Right kidney (tissue), 1 donor: ENCODE data around the gene TMEM92.
A peak's percentile ranks its signal among the peaks of the same experiment; 100 is the strongest.
"Not testable (repeated sequence)": the region's sequence is repeated elsewhere in the genome, so short reads cannot be mapped to it uniquely, and the experiment has no call there.

ENCODE experiments used
- DNase-seq: peaks from one replicate; pipeline ENCODE4 v3.0.0-alpha.2; 2016

TMEM92 gene

DNA sequence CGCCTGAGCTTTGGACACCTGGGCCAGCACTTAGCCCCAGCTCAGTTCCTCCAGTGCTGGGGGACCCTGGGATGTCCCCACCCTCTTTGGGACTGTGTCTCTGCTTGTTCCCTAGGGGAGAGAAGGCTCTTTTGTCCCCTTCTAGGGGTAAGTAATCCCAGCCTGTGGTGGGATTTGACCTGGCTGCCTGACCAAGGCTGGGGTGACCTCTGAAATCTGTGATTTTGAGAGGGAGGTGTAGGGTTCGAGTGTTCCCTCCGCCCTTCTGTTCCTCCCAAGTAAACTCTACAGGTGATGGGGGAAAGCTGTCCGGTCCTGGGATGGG lies 593 bp downstream of the TMEM92 start:
- no peak for DNase-seq

DNA sequence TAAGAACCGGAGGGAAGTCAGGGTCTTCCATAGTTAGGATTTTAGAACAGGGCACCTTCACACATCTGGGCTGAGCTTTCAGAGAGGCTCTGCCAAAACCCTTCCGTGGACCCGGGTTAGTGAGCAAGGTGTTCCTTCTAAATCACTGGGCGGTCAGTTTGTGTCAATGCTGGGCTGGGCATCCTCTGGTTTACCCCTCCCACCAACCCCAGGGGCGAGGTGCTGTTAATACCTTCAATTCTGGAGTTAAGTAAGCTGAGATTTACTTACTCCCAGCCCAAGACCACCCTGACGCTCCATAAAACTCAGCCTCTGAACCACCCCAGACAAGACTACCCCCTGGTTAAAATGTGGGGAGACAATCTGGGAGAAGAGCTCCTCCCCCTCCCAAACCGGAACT lies 1.0 kb downstream of the TMEM92 start:
- no peak for DNase-seq

DNA sequence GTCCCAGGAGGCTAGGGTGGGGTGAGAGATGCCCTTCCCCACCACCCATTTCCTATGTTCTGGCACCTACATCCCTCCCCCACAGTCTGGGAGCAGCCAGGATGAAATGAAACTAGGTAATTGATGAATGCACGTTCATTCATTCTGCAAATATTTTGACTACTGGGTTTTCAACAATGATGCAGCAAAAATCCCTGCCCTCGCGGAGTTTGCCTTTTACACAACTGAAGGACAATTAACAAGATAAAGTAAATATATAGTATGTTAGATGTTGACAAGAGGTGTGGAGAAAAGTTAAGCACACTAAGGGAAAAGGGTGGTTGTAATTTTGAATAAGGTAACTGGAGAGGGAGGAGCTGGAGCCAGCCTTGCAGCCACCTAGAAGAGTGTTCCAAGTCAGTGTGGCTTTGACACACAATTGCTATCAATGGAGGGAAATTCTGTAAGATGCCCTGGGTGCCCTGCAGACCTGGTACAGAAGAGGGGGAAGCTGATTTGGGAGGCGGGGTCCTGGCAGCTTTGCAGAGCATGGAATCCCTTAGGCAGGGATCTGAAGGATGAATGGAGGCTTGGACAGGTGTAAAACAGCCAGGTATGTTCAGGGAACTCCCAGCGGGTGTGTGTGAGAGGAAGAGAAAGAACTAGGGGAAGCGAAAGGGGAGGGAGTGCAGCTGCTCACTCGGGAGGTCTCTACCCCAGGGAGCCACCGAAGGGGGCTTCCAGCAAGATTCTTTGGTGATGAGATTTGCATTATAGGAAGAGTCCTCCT lies 2.5 kb downstream of the TMEM92 start:
- no peak for DNase-seq

DNA sequence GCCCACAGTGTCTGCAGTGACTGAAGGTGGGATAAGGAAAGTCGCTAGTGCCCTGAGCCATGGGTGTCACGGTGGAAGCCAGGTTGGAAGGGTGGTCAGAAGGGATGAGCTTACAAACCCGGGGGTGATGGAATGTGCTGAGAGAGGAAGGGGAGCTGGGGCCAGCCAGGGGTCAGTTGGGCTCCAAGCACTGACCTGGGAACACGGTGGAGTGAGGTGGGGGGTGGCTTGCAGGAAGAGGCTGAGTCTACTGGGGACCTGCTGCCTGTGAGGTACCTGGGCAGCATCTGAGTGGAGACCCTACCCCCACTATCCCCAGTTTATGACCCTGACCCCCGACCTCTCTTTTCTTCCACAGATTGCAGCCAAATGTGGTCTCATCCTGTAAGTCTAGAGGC lies 3.1 kb downstream of the TMEM92 start:
- no peak for DNase-seq

DNA sequence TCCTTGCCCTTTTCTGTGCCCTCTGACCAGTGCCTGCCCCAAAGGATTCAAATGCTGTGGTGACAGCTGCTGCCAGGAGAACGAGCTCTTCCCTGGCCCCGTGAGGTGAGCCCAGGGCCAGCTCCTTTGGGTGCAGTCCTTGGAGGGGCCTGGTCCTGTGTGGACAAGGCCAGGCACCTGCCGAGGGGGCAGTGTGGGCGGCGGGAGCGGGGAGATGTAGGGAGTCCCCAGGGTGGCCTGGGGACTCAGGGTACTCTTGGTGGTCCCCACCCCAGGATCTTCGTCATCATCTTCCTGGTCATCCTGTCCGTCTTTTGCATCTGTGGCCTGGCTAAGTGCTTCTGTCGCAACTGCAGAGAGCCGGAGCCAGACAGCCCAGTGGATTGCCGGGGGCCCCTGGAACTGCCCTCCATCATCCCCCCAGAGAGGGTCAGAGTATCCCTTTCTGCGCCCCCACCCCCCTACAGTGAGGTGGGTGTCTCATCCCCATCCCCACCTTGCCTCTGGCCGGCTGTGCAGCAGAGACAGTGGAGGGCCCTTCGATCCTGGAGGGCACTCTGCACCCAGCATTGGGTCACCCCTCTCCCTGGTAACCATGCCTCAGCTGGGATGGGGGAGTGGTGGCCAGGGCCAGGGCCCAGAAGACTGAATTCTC lies 4.4 kb downstream of the TMEM92 start:
- no peak for DNase-seq

DNA sequence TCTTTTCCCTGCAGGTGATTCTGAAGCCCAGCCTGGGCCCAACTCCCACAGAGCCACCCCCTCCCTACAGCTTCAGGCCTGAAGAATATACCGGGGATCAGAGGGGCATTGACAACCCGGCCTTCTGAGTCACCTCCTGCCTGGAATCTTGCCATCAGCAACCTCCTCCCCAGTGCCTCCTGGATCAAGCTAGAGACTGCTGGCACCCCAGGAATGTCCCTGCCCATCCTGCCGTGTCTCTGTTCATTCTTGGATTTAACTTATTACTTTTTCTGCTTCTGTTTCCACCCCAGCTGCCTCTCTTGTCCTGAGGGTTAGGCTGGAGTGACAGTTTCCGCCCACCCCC lies 4.9 kb downstream of the TMEM92 start:
- DNase-seq: no peak

DNA sequence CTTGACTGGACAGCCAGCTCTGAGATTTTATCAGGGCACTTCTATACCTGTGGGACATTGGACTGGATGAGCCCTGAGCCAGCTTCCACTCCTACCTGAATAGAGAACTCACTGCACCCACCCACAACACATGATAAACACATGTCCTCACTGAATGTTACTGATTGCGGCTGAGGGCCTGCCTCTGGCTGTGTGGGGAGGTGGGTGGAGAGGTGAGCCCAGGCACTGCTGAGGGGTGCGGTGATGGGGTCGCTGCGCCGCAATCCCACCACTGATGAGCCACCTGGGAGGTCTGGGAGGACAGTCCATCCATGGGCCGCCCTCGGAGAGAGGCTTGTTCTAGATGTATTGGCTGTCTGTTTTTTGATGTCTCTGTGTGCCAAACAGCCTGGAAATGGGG lies 5.4 kb downstream of the TMEM92 start:
- no peak for DNase-seq

DNA sequence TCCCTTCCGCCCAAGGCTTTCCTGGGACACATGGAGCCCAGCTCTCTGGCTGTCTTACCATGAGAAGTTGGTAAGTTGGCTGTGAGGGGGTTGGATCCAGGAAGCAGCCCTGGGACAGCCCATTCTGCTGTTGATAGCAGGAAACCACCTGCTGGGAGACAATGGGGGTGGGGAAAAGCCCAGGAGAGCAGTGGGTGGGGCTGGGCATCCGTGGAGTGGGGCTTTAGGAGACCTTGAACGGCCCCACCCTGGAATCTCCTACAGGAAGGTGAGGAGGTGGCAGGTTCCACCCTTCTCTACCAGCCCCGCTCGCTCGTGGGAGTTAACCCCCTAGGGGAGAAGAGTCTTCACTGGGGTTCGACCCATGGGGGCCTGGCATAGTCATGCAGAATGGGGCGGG lies 5.8 kb downstream of the TMEM92 start:
- no peak for DNase-seq

DNA sequence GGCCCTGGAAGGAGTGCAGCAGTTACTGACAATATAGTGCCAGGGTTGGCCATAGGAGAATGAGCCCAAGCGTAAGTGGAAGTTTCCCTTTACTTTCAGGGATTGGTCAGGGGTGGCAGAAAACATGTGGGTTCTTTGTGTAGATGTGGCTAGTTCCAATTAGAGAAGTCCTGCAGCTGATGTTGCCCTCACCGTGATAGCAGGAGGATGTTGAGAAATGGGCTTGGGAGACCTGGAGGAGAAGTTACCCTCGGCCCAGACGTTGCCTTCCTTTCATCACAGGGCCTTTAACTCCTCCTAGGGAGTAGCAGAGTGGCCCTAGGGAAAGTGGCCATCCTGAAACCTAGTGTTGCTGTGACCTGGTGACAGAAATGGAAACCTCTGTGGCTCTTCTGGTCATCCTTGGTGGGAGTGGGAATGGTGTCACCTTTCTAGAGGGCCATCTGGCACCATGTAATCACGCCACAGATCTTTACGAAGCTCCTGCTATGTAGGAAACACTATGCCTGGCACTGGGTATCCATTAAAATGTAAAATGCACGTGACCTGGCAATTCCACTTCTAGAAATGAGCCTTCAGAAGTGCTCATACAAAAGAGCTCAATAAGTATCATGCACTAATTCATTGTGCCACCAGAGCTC lies 6.7 kb downstream of the TMEM92 start:
- DNase-seq: no peak

DNA sequence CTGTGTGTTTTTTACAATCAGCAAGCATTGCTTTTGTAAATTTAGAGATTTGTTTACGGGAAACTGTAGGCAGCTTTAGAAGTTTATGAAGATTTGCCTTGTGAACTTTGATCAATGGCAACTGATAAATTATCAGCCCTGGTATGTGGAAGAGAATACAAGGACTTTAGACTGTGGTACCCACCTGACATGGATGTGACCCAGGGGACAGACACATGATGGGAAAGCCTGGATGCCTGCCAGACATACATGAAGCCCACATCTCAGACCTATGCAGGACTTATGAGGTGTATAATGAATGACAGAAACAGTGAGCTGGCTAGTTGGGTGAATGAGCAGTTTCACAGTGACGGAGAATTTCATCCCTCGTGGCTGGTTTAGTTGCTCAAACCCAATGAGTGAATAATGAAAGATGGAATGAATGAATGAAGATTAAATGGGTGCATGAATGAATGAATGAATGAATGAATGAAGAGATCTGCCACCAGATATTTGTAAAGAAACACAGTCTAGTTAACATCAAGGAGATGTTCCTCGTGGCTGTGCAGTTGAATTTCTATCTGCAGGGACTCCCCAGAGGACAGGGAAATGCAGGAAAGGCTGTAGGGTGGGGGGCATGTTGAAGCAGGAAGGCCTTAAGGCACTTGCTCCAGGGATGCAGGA lies 7.6 kb downstream of the TMEM92 start:
- no peak for DNase-seq

DNA sequence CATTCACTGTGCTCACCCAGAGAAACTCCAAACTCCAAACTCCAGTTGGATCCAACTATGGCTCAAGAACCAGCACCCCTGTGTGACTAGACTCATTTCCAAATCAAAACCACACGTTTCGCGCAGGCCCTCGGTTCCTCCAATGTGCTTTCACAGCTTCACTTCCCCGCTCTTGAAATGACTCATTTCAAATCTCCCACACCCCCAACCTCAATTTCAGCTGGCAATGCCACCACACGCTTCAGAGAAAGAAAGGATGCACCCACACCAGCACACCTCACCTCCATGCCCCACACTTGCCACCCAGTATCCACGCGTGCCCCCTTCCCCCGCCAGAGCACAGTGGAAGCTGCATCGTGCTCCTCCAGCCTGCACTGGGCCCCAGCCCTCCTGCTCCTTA lies 9.0 kb downstream of the TMEM92 start:
- no peak for DNase-seq

DNA sequence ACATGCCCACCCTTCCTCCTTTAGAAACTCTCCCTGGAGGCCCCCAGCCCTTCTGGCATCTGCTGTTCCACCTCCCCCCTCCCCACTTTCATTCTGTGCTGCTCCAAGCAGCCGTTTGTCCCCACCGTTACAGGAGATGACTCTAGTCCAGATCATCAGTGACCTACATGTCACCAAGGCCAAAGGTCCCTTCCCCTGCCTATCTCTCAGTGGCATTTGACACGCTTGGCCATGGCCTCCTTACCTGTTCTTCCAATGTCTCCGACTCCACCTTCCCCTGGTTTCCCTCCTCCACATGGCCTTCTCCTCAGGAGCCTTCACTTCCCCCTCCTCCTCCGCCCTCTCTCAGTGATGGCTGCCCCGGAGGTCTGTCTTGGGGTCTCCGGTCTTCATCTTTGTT lies 9.4 kb downstream of the TMEM92 start:
- DNase-seq: no peak

DNA sequence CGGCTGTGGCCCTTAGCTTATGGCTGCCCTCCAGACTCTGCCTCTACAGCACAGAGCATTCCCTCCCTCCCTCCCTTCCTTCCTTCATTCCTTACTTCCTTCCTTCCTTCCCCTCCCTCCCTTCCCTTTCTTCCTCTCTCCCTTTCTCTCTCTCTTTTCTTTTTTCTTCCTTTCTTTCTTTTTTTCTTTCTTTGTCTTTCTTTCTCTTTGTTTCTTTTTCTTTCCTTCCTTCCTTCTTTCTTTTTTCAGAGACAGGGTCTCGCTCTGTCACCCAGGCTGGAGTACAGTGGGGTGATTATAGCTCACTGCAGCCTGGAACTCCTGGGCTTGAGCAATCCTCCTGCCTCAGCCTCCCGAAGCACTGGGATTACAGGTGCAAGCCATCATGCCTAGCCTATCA lies 11.7 kb downstream of the TMEM92 start:
- DNase-seq: no peak

DNA sequence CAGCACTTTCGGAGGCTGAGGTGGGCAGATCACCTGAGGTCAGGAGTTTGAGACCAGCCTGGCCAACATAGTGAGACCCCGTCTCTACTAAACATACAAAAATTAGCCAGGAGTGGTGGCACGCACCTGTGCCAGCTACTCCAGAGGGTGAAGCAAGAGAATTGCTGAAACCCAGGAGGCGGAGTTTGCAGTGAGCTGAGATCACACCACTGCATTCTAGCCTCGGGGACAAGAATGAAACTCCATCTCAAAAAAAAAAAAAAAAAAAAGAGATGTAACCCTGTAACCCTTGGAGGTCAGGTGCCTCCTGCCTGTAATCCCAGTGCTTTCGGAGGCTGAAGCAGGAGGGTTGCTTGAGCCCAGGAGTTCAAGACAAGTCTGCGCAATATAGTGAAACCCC lies 13.0 kb downstream of the TMEM92 start:
- DNase-seq: not testable (repeated sequence)

DNA sequence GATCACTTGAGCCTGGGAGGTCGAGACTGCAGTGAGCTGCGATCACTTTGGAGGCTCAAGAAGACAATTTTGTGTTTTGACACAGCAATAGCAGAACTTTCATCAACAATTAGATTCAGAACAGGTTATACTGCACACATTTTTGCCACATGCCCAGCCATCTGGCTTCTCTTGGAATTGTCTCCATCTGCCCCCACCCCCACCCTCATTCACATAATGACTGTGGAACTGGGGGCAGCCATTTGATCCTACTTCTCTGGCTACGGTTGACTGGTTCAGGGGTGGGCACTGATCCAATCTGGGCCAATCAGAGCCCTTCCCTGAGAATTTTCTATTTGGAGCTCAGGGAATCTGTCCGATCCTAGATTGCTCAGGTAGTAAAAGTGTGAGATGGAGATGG lies 14.0 kb downstream of the TMEM92 start:
- no peak for DNase-seq

DNA sequence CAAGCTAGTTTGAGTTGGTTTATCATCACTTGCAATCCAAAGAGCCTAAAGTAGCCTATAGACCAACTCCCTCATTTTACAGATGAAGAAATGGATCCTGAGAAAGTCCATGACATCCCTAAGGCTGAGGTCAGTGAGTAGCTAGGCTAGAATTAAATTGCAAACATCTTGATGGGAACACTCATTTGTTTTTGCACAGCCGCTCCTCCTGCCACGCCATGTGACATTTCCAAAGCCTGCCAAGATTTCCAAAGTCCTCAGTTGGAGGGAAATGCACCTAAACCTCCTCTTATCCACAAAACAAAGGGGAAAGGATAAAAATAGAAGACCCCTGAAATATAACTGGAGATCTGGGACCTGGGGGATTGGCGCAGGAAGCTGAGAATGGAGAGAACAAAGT lies 15.0 kb downstream of the TMEM92 start:
- no peak for DNase-seq

DNA sequence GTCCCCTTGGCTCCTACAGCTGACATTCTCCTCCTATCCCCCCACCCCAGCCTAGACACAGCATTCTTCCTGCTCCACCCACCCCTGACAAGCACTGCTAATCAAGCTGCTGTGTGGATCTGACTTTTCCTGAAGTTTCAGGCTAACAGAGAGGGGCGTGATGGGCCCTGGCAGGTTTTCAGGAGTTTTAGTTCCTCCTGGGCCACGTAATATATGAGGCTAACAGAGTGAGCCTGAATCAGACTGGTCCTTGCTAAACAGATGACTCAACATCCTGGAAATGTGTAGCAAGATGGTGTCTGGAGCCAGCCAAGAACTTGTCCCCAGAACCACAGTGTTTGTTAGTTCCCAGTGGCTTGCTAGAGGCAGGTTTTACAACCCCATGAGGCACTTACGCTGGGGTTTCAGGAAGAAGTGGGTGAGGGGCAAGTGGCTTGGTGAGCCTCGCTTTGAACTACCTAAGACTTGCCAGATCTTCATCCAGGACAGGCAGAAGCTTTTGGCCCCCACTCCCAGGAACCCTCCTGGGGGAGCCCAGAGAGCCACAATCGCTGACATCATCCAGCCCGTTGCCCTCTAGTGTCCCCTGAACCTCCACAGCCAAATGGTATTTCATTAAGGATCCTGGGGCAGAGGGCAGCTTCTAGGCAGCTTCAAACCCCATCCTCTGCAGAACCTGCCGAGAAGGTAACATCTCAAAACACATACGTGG lies 15.9 kb downstream of the TMEM92 start:
- DNase-seq: no peak

DNA sequence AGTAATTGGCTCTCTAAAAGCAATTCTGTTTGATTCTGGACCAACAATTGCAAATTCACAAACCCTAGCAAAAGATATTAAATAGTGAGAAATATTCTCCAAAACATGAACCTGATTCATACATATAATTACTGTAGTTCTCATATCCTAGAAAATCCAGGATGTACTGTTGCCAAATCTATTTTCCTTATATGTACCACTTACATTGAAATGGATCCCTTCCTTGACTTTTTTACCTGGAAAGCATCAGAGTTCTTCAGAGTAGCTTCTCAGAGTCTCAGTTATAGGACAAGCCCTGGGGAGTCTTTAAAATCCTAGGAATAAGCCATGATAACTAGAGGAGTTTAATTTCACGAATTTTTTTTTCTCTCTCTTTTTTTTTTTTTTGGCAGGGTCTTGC lies 16.7 kb downstream of the TMEM92 start:
- no peak for DNase-seq

DNA sequence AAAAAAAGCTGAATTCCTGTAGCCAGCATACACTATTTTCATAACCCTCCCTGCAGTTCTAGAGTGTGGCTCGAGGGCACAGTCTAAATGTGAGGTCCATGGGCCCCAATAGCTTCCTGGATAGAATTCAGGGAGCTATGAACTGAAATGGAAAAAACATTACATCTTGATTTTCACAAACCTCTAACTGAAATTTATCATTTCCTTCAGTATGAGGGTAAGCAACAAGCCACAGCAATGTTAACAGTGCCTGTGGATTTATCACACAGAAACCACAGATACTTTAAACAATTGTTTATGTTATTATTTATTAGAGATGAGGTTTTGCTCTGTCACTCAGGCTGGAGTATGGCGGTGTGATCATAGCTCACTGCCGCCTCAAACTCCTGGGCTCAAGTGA lies 18.2 kb downstream of the TMEM92 start:
- DNase-seq: no peak

DNA sequence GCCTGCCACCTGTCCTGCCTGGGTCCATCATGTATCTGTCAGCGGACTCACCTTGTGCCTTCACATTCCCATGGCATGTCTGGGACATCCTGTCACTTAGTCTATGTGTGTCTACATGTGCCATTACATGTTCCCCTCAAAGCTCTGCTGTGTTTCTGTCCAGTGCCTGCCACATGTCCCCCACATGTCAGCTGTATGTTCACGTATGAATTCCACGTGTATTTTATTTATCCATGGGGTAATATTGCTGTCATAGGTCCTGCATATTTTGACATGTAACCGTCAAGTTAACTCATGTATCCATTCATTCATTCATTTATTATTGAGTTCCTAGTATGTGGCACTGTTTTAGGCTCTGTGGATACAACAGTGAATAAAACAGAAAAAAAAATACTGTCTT lies 20.8 kb downstream of the TMEM92 start:
- no peak for DNase-seq

DNA sequence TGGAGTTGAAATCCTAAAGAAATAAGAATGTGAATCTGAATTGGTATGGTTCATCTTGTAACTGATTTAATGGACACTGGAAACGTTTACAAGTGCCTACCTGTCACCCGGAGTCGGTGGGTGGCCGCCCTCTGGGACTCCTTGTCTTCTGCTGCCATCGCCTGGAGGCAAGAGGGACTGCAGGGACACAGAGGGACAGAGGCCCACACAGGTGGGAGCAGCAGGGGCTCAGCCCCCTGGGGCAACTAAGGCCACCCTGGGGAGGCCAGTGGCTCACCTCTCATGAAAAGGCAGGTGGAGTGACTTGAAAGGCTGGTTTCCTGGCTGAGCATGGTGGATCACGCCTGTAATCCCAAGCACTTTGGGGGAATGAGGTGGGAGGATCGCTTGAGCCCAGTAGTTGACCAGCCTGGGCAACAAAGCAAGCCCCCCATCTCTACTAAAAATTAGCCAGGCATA lies 23.2 kb downstream of the TMEM92 start:
- peak; percentile 65 for DNase-seq

DNA sequence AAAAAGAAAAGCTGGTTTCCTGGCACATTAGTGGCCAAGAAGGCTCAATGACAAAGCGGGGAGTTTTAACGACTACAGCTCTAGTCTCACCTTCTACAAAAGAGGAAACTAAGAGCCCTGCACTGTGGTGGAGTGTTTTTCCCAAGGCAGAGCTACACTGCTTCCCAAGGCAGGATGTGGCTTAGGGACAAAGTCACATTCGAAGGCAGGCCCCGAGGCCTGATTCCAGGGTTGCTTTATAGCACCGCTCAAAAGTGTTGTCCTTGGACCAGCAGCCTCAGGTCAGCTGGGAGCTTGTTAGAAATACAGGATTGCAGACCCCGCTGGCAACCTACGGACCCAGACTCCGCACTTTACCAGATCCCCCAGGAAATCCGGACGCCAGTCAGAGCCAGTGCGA lies 23.8 kb downstream of the TMEM92 start:
- DNase-seq: no peak

DNA sequence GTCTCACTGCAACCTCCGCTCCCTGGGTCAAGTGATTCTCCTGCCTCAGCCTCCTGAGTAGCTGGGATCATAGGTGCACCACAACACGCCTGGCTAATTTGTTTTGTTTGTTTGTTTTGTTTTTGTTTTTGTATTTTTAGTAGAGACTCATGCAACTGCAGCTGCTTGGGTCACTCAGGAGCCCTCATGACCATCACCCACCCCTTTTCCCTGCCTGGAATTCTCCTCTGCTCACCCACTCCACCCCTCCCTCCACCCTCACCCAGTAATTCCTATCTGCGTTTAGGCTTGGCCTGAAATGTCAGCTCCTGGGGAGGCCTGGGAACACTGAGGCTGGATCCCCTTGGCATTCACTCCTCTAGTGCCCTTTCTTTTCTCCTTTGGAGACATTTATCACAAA lies 25.5 kb downstream of the TMEM92 start:
- DNase-seq: no peak
